B cell (primary cell): ENCODE data around the gene FAM168A. TPM values are rescaled to one million over a fixed set of nuclear protein-coding genes. Genes with fewer than 3 reads are reported as not detected.

Experiments
- ATAC-seq: fragments of 200-7000 bp; cut with Tn5 transposase; one replicate; pipeline ENCODE4 v1.10.0; 2021; ENCODE audit warnings: low read depth, mild to moderate bottlenecking, moderate number of reproducible peaks, moderate library complexity
- CTCF ChIA-PET: fragments of 350-600 bp; sonication (Branson Sonifier 250); formaldehyde crosslinking; loops from one replicate; lab custom pipeline; 2021; ENCODE audit warnings: antibody characterized with exemption, inconsistent platforms; lab: Charles Lee
- POLR2A ChIA-PET: fragments of 350-600 bp; sonication (Branson Sonifier 250); formaldehyde crosslinking; loops from one replicate; lab custom pipeline; 2021; ENCODE audit warnings: antibody characterized with exemption; lab: Charles Lee
- DNase-seq: peaks from one replicate; pipeline ENCODE4 v3.0.0; 2013
- H2AFZ ChIP-seq: 2 replicates; pipeline ENCODE4 v1.6.1; 2012; ENCODE audit warnings: mild to moderate bottlenecking, low read depth, low read length; ENCODE audit not compliant: insufficient read depth, poor library complexity, severe bottlenecking
- H3K27ac ChIP-seq, 2 donors: 1 replicate in 1 of 2; 2 replicates in 1 of 2; pipeline ENCODE4 v1.5.1; 2012 to 2013; ENCODE audit warnings: low read length in 2 of 2, mild to moderate bottlenecking in 2 of 2, moderate library complexity in 1 of 2
- H3K27me3 ChIP-seq, 4 experiments: fragments of 200-600 bp in 1 of 4; sonication (generic) in 1 of 4; replicated peaks in 1 of 4; 1 replicate in 2 of 4; 2 replicates in 2 of 4; pipeline versions ENCODE4 v1.6.1 to v1.7.0; 2013 to 2016; ENCODE audit warnings: low read length in 3 of 4, mild to moderate bottlenecking in 2 of 4, mixed read lengths in 1 of 4, moderate library complexity in 1 of 4; ENCODE audit not compliant: insufficient read depth in 4 of 4, control insufficient read depth in 3 of 4; ENCODE audit errors: control extremely low read depth in 1 of 4
- H3K36me3 ChIP-seq, 2 experiments: replicated peaks in 1 of 2; 1 replicate in 1 of 2; 2 replicates in 1 of 2; pipeline versions ENCODE4 v1.6.1 to v1.7.1; 2013; ENCODE audit warnings: low read length in 1 of 2; ENCODE audit not compliant: insufficient read depth in 2 of 2, control insufficient read depth in 1 of 2; ENCODE audit errors: control extremely low read depth in 1 of 2, extremely low read depth in 1 of 2
- H3K4me1 ChIP-seq, 2 donors: fragments of 200-600 bp in 1 of 2; sonication (generic) in 1 of 2; 1 replicate in 1 of 2; 2 replicates in 1 of 2; pipeline versions ENCODE4 v1.5.1 to v1.6.1; 2013 to 2017; ENCODE audit warnings: low read length in 2 of 2; ENCODE audit not compliant: control insufficient read depth in 2 of 2, insufficient read depth in 2 of 2
- H3K4me2 ChIP-seq: replicated peaks from 2 replicates; pipeline ENCODE3; 2012; ENCODE audit warnings: mild to moderate bottlenecking, low read depth, low read length; ENCODE audit not compliant: poor library complexity, severe bottlenecking
- H3K4me3 ChIP-seq, 5 experiments: fragments of 200-600 bp in 1 of 5; sonication (generic) in 1 of 5; 1 replicate in 3 of 5; 2 replicates in 2 of 5; pipeline versions ENCODE4 v1.5.1 to v1.7.0; 2011 to 2016; ENCODE audit warnings: low read length in 4 of 5, mild to moderate bottlenecking in 4 of 5, low read depth in 2 of 5, control low read depth in 1 of 5, moderate library complexity in 1 of 5; ENCODE audit not compliant: insufficient read depth in 1 of 5; ENCODE audit errors: control extremely low read depth in 1 of 5, extremely low read depth in 1 of 5
- H3K79me2 ChIP-seq: fragments of 200-600 bp; sonication (generic); one replicate; pipeline ENCODE4 v1.6.0; 2016; ENCODE audit warnings: low read length; ENCODE audit not compliant: control insufficient read depth, insufficient read depth
- H3K9ac ChIP-seq: fragments of 200-600 bp; sonication (generic); 2 replicates; pipeline ENCODE4 v1.6.1; 2017; ENCODE audit warnings: mild to moderate bottlenecking, low read length, moderate library complexity
- H3K9me3 ChIP-seq, 3 donors: one replicate each; pipeline versions ENCODE4 v1.6.1 to v1.7.1; 2013; ENCODE audit warnings: low read length in 2 of 3; ENCODE audit not compliant: control insufficient read depth in 2 of 3, insufficient read depth in 1 of 3; ENCODE audit errors: control extremely low read depth in 1 of 3
- H4K20me1 ChIP-seq: 2 replicates; pipeline ENCODE4 v1.6.0; 2012; ENCODE audit warnings: mild to moderate bottlenecking, low read length; ENCODE audit not compliant: insufficient read depth, control insufficient read depth, poor library complexity, severe bottlenecking
- H3K27ac Mint-ChIP-seq: one replicate; pipeline ENCODE4 v1.8.0; 2021; ENCODE audit warnings: mixed read lengths
- H3K27me3 Mint-ChIP-seq: one replicate; pipeline ENCODE4 v1.8.0; 2021; ENCODE audit warnings: mixed read lengths
- H3K4me1 Mint-ChIP-seq: one replicate; pipeline ENCODE4 v1.8.0; 2021; ENCODE audit warnings: mixed read lengths
- H3K4me3 Mint-ChIP-seq: one replicate; pipeline ENCODE4 v1.8.0; 2021; ENCODE audit warnings: mixed read lengths
- H3K9me3 Mint-ChIP-seq: one replicate; pipeline ENCODE4 v1.8.0; 2022; ENCODE audit warnings: mixed read lengths; ENCODE audit not compliant: insufficient read depth
- CTCF ChIP-seq: fragments of 200-600 bp; IDR thresholded peaks from one replicate; pipeline ENCODE4 v1.8.0; 2022; ENCODE audit warnings: antibody characterized with exemption, mild to moderate bottlenecking
- EZH2 ChIP-seq: IDR thresholded peaks from 2 replicates; pipeline ENCODE4 v1.6.1; 2012; ENCODE audit warnings: borderline replicate concordance, low read depth, mild to moderate bottlenecking, moderate library complexity, low read length; ENCODE audit not compliant: insufficient read depth, poor library complexity, severe bottlenecking
- WGBS: methylation state at CpG from one replicate; pipeline ENCODE4 v1.1.5; 2013; ENCODE audit warnings: missing lambda C conversion rate; ENCODE audit not compliant: insufficient coverage; 5-methylcytosine and 5-hydroxymethylcytosine counted together
- intact Hi-C: fragments of 100-400 bp; cut with micrococcal nuclease; formaldehyde crosslinking; loops from one replicate; pipeline ENCODE4 v1.10.0; 2022
- polyA plus RNA-seq: library from polyadenylated mRNA; depleted of rRNA; stranded (reverse); fragments of >200 nt; gene quantifications from 2 replicates; pipeline ENCODE4 v1.2.3, GENCODE V29; 2012
- total RNA-seq, 2 donors: library from RNA; stranded (reverse); fragments of 120-200 nt in 1 of 2; gene quantifications; 1 replicate in 1 of 2; 2 replicates in 1 of 2; pipeline versions ENCODE4 v1.2.3 to v1.2.4, GENCODE V29; 2013 to 2022

Gene FAM168A
- total and polyA plus RNA-seq, 2 donors (not counting 1 experiment from before 2014, with no cell fraction given) = 11.0 to 26.8 TPM

- no CpG with 5 or more reads among the region's 4 CpGs for WGBS
- no peaks in the 10 kb centered on the region for H3K27me3 ChIP-seq
- H3K36me3 ChIP-seq = no peaks in the 10 kb centered on the region
- ChIA-PET CTCF (interaction anchor here (9.3 to 23.8 kb wide), 2 partner anchors 14 to 21 kb away, joined by 89 to 311 read pairs; no protein-coding TSS in a partner anchor), POLR2A (no interaction called here)
- peak overlapping the region; percentile 28 for H3K9ac ChIP-seq
- peak overlapping the region; percentile 83 for H3K27ac Mint-ChIP-seq
- intact Hi-C loops = no loop called here
- TF ChIP-seq CTCF (no peak), EZH2 (no peak)
- H2AFZ ChIP-seq = peak overlapping the region; percentile 17
- H3K4me2 ChIP-seq = peak overlapping the region; percentile 53
- H3K4me3 ChIP-seq = peak overlapping the region in 2 of 5 experiments; percentile 9 to 23
- no peaks in the 10 kb centered on the region for H3K27me3 Mint-ChIP-seq
- peak; percentile 68 for DNase-seq
- H4K20me1 ChIP-seq = no peaks in the 10 kb centered on the region
- peaks cover 0 to 7% (median 0%) of the 10 kb centered on the region in 3 donors for H3K9me3 ChIP-seq
- peaks cover 55% of the 10 kb centered on the region for H3K4me1 Mint-ChIP-seq
- no peaks in the 10 kb centered on the region for H3K9me3 Mint-ChIP-seq
- H3K27ac ChIP-seq = peak overlapping the region; percentile 77 to 82
- H3K4me3 Mint-ChIP-seq = peak overlapping the region; percentile 64
- ATAC-seq = peak; percentile 68
- peaks cover 43 to 50% of the 10 kb centered on the region in 2 donors for H3K4me1 ChIP-seq
- no peaks in the 10 kb centered on the region for H3K79me2 ChIP-seq
Observed at GRCh38 chr11:73366265-73366610, 231.7 kb downstream of the FAM168A start.

GRCh38 chr11:73365352-73366264 lies 232.3 kb downstream of the FAM168A start:
- H3K9ac ChIP-seq = no peak overlapping the region
- no peaks in the 10 kb centered on the region for H3K27me3 ChIP-seq
- H3K27ac Mint-ChIP-seq = peak overlapping the region; percentile 83
- intact Hi-C loops = no loop called here
- H3K4me1 Mint-ChIP-seq = peaks cover 55% of the 10 kb centered on the region
- POLR2A ChIA-PET = interaction anchor here (1.1 kb wide), 1 partner anchor 10 kb away, joined by 4 read pairs; no protein-coding TSS in a partner anchor
- peaks cover 0 to 7% (median 0%) of the 10 kb centered on the region in 3 donors for H3K9me3 ChIP-seq
- no peaks in the 10 kb centered on the region for H3K36me3 ChIP-seq
- H3K9me3 Mint-ChIP-seq = no peaks in the 10 kb centered on the region
- 96% methylated on average over 24 of the region's 24 CpGs for WGBS
- peak overlapping the region; percentile 17 for H2AFZ ChIP-seq
- H3K27me3 Mint-ChIP-seq = no peaks in the 10 kb centered on the region
- no peaks in the 10 kb centered on the region for H4K20me1 ChIP-seq
- ATAC-seq = no peak
- H3K27ac ChIP-seq = peak overlapping the region; percentile 77 to 82
- peak overlapping the region; percentile 64 for H3K4me3 Mint-ChIP-seq
- no peaks in the 10 kb centered on the region for H3K79me2 ChIP-seq
- TF ChIP-seq EZH2 = no peak
- TF ChIP-seq CTCF = no peak
- peaks cover 43 to 50% of the 10 kb centered on the region in 2 donors for H3K4me1 ChIP-seq
- no peak overlapping the region for H3K4me3 ChIP-seq
- H3K4me2 ChIP-seq = peak overlapping the region; percentile 53
- CTCF ChIA-PET = interaction anchor here (0.8 to 23.8 kb wide), 4 partner anchors 8 to 29 kb away, joined by 3 to 311 read pairs (median 50); no protein-coding TSS in a partner anchor
- no peak for DNase-seq
